ENCODE measurements around the gene MLANA. TPM values are rescaled to one million over a fixed set of nuclear protein-coding genes. Genes with fewer than 3 reads are reported as not detected.

MLANA gene
- total RNA-seq, 1 donor from 2014 or later, result not detected

- H3K9me3 ChIP-seq (ENCODE audit: insufficient read depth, low read depth, low read length), result no peaks in the 10 kb centered on the region
- no peaks in the 10 kb centered on the region for H3K4me1 ChIP-seq (ENCODE audit: insufficient read depth, low read length)
- H3K9me3 Mint-ChIP-seq (ENCODE audit: unreplicated experiment), result no peaks in the 10 kb centered on the region
- H3K27ac Mint-ChIP-seq (ENCODE audit: unreplicated experiment), result no peak overlapping the region
- no peaks in the 10 kb centered on the region for H3K36me3 ChIP-seq (ENCODE audit: insufficient read depth, low read length)
- H3K27me3 ChIP-seq (ENCODE audit: insufficient read depth, low read length), result peaks cover 16% of the 10 kb centered on the region
- no peaks in the 10 kb centered on the region for H3K4me1 Mint-ChIP-seq (ENCODE audit: low read depth, unreplicated experiment)
- H3K27me3 Mint-ChIP-seq (ENCODE audit: low read depth, unreplicated experiment), result no peaks in the 10 kb centered on the region
- no peak for DNase-seq (ENCODE audit: low read depth)
- H3K27ac ChIP-seq (ENCODE audit: low read depth, low read length), result no peak overlapping the region
- H3K4me2 ChIP-seq (ENCODE audit: low read length), result no peak overlapping the region
- TF ChIP-seq EZH2 (IDR thresholded peaks at IDR 0.05; ENCODE audit: insufficient read depth, low read length) (no peak), CTCF (IDR thresholded peaks at IDR 0.05; ENCODE audit: insufficient read depth, low read depth, low read length) (no peak)
- H3K79me2 ChIP-seq (ENCODE audit: insufficient read depth, low read length), result no peaks in the 10 kb centered on the region
- FAIRE-seq, result no peak
- no peak overlapping the region for H2AFZ ChIP-seq (ENCODE audit: low read depth, low read length)
- H3K9ac ChIP-seq (ENCODE audit: low read length), result no peak overlapping the region
- H3K4me3 ChIP-seq (ENCODE audit: insufficient read depth, low read depth, low read length), result no peak overlapping the region
- peaks cover 1% of the 10 kb centered on the region for H3K36me3 Mint-ChIP-seq (ENCODE audit: low read depth, unreplicated experiment)
- no peak overlapping the region for H3K4me3 Mint-ChIP-seq (ENCODE audit: unreplicated experiment)
- H4K20me1 ChIP-seq (ENCODE audit: insufficient read depth, low read length), result no peaks in the 10 kb centered on the region
Measured at GRCh38 chr9:5863092-5863746, 27.5 kb upstream of the MLANA start.

- Histone ChIP-seq H2AFZ (ENCODE audit: low read depth, low read length) (no peak overlapping the region), H3K4me2 (ENCODE audit: low read length) (no peak overlapping the region), H3K4me1 (ENCODE audit: insufficient read depth, low read length) (no peaks in the 10 kb centered on the region), H3K9me3 (ENCODE audit: insufficient read depth, low read depth, low read length) (no peaks in the 10 kb centered on the region), H3K79me2 (ENCODE audit: insufficient read depth, low read length) (no peaks in the 10 kb centered on the region), H3K27ac (ENCODE audit: low read depth, low read length) (no peak overlapping the region), H3K9ac (ENCODE audit: low read length) (no peak overlapping the region), H4K20me1 (ENCODE audit: insufficient read depth, low read length) (no peaks in the 10 kb centered on the region), H3K36me3 (ENCODE audit: insufficient read depth, low read length) (no peaks in the 10 kb centered on the region), H3K27me3 (ENCODE audit: insufficient read depth, low read length) (peaks cover 4% of the 10 kb centered on the region), H3K4me3 (ENCODE audit: insufficient read depth, low read depth, low read length) (no peak overlapping the region)
- FAIRE-seq (no peak), DNase-seq (ENCODE audit: low read depth) (no peak)
- no peaks in the 10 kb centered on the region for H3K9me3 Mint-ChIP-seq (ENCODE audit: unreplicated experiment)
- TF ChIP-seq CTCF (IDR thresholded peaks at IDR 0.05; ENCODE audit: insufficient read depth, low read depth, low read length) (no peak), EZH2 (IDR thresholded peaks at IDR 0.05; ENCODE audit: insufficient read depth, low read length) (no peak)
- peaks cover 1% of the 10 kb centered on the region for H3K36me3 Mint-ChIP-seq (ENCODE audit: low read depth, unreplicated experiment)
- H3K27ac Mint-ChIP-seq (ENCODE audit: unreplicated experiment), result no peak overlapping the region
- no peaks in the 10 kb centered on the region for H3K4me1 Mint-ChIP-seq (ENCODE audit: low read depth, unreplicated experiment)
- H3K4me3 Mint-ChIP-seq (ENCODE audit: unreplicated experiment), result no peak overlapping the region
- no peaks in the 10 kb centered on the region for H3K27me3 Mint-ChIP-seq (ENCODE audit: low read depth, unreplicated experiment)
Measured at GRCh38 chr9:5864446-5864845, 26.2 kb upstream of the MLANA start.

DNA sequence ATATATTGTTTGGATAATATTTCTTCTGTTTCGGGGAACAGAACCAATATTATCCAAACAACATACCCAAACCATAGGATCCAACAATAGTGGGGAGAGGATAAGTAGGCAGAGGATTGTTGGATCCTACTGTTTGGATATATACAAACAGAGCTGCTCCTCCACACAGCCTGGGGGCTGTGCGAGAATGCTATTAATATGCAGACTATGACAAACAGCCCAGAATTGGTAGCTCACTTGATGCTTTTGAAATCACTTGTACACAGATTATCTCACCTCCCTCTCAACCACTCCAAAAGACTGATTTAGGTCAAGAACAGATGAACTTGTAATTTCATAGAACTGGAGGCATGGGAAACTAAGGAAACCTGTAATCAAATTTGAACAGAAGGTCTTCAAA lies 24.4 kb upstream of the MLANA start:
- Mint-ChIP-seq H3K27me3 (ENCODE audit: low read depth, unreplicated experiment) (peaks cover 3% of the 10 kb centered on the region), H3K4me1 (ENCODE audit: low read depth, unreplicated experiment) (no peaks in the 10 kb centered on the region), H3K36me3 (ENCODE audit: low read depth, unreplicated experiment) (peaks cover 1% of the 10 kb centered on the region), H3K9me3 (ENCODE audit: unreplicated experiment) (no peaks in the 10 kb centered on the region), H3K27ac (ENCODE audit: unreplicated experiment) (no peak overlapping the region), H3K4me3 (ENCODE audit: unreplicated experiment) (no peak overlapping the region)
- Histone ChIP-seq H2AFZ (ENCODE audit: low read depth, low read length) (no peak overlapping the region), H3K27ac (ENCODE audit: low read depth, low read length) (no peak overlapping the region), H3K36me3 (ENCODE audit: insufficient read depth, low read length) (no peaks in the 10 kb centered on the region), H3K79me2 (ENCODE audit: insufficient read depth, low read length) (no peaks in the 10 kb centered on the region), H3K4me3 (ENCODE audit: insufficient read depth, low read depth, low read length) (no peak overlapping the region), H3K27me3 (ENCODE audit: insufficient read depth, low read length) (peaks cover 2% of the 10 kb centered on the region), H3K9ac (ENCODE audit: low read length) (no peak overlapping the region), H3K4me1 (ENCODE audit: insufficient read depth, low read length) (no peaks in the 10 kb centered on the region), H3K9me3 (ENCODE audit: insufficient read depth, low read depth, low read length) (no peaks in the 10 kb centered on the region), H3K4me2 (ENCODE audit: low read length) (no peak overlapping the region), H4K20me1 (ENCODE audit: insufficient read depth, low read length) (no peaks in the 10 kb centered on the region)
- TF ChIP-seq EZH2 (IDR thresholded peaks at IDR 0.05; ENCODE audit: insufficient read depth, low read length) (no peak), CTCF (IDR thresholded peaks at IDR 0.05; ENCODE audit: insufficient read depth, low read depth, low read length) (no peak)
- DNase-seq (ENCODE audit: low read depth), result no peak
- FAIRE-seq, result no peak

Measured in astrocyte (in vitro differentiated cells and primary cell).